Activated CD8-positive, alpha-beta memory T cell treated with anti-CD3 and anti-CD28 coated beads, Interleukin-2, amount 50 U/mL, for 4 hours (primary cell): ENCODE measurements around the gene ACADS.

Experiments used
- DNase-seq: peaks from one replicate; pipeline ENCODE4 v3.0.0-alpha.2; 2020

ACADS gene

GRCh38 chr12:120758798-120759590, 33.4 kb downstream of the ACADS start:
- DNase-seq: no peak

DNA sequence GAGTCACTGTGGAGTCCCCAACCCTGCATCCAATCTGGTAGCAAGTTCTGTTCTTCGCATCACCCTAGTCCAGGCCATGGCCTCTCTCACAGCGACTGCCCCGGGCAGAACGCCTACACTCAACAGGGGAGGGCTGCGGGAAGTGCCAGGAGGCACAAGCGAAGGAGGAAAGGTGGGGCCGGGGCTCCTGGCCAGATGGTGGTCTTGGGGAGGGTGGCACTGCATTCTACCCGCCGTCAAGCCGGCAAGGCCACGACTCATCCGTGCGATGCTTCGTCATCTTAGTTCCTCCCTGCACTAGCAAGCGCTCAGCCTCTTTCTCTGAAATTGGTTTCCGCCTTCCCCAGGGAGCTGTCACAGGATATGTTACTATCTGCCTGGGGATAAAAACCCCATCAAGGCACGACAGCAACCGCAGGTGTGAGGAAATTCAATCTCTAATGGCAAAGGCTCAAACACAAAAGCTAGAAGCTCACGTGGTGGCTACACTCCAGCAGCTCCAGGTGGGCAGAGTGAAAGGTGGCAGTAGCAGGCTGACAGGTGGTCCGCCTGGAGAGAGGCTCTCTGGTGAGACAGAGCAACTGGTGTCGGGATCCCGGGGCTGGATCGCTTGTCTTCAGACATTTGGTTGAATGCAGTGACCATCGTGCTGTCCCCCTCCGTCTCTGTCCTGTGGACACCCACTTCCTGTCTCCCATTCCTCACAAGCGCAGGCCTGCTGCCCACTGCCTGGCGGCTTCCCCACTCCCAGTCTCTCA, 34.1 kb downstream of the ACADS start:
- no peak for DNase-seq

DNA sequence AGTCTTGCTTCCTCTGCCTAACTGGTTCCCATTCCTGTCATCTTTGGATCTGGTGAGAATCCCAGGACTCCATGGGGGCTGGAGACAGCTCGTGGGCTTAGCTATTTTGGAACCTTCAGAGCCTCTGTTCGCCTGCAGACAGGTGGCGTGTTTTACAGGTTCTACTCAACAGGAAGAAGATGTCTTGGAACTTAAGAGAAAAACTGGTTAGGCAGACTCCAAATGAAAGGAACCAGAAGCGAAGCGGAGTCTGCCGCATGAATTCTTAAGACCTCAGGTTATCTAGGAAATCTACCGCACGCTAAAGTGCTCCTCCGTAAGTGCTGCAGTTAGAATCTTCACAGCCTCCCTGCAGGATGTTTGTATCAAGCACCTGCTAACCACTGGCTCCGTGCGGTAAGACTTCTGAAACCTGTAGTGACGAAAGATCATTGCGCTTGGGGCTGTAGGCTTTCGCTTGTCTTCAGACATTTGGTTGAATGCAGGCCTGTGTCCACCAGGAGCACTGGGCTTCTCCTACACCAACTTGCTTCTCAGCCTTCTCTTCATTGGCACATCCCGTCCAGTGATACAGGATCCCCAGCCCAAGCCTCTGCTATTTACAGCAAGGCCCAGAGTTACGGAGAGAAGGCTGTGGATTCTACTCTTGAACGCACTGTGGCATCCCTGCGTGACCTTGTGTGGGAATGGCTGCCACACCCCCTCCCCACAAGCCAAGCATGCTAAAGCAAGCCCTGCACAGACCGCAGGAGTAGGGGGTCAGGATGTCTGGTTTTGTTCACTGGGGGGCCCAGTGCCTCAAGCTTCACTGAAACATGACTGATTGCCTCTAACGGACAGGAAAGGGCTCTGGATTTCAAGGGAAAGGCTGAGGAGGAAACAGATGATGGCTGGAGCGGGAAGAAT, 35.0 kb downstream of the ACADS start:
- no peak for DNase-seq

DNA sequence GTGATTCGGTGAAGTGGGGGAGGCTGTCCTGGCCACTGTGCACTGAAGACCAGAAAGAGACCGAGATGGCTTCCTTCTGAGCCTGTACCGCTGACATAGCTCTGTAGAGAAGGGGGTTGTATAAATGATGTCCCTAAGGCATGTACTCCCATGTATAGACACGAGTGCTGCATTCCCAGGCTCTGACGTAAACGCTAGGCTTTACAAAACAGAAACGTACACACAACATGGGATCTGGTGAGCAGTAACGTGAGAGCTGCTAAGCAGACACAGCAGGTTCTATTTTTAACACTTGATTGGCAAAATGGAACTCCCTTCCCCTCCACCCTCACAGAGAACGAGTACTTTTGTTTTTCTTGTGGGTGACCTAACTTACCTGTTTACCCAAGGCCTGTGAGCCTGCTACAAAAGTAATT, 35.9 kb downstream of the ACADS start:
- DNase-seq: no peak

- no peak for DNase-seq
Observed at GRCh38 chr12:120762086-120762485, 36.5 kb downstream of the ACADS start.

DNA sequence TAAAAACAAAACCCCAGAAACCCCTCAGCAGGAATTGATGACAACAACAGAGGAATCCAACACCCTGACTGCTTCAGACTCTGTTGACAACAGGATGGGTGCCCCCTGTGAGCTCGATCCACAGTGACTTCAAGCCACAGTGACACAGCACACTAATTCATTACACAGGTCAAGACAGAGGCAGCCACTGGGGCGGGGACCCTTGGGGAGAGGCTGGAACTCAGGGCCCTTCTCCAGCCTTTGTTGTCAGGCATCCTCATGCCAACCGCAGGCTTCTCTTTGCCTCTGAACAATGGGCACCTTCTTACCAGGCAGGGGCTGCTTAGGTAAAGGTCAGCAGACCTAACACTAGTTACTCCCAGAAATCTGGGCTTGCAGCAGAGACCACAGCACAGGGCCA, 37.6 kb downstream of the ACADS start:
- no peak for DNase-seq

DNA sequence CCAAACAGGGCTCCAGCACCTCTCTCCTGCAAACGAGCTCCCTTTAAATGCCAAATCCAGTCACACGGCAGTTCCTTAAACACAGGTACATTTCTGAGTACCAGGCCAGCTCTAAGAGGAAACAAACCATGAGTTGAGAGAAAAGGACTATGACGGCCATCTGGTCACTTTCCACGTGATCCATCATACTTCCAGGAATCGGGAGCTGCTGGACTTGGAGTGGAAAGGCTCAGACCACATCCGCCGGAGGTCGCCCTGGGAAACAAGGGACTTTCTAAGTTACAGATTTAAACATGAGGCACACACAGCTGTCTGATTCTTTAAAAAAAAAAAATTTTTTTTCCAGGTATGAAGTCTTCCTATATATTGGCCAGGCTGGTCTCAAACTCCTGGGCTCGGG, 39.2 kb downstream of the ACADS start:
- DNase-seq: no peak

- no peak for DNase-seq
Observed at GRCh38 chr12:120766566-120766965, 40.9 kb downstream of the ACADS start.

DNA sequence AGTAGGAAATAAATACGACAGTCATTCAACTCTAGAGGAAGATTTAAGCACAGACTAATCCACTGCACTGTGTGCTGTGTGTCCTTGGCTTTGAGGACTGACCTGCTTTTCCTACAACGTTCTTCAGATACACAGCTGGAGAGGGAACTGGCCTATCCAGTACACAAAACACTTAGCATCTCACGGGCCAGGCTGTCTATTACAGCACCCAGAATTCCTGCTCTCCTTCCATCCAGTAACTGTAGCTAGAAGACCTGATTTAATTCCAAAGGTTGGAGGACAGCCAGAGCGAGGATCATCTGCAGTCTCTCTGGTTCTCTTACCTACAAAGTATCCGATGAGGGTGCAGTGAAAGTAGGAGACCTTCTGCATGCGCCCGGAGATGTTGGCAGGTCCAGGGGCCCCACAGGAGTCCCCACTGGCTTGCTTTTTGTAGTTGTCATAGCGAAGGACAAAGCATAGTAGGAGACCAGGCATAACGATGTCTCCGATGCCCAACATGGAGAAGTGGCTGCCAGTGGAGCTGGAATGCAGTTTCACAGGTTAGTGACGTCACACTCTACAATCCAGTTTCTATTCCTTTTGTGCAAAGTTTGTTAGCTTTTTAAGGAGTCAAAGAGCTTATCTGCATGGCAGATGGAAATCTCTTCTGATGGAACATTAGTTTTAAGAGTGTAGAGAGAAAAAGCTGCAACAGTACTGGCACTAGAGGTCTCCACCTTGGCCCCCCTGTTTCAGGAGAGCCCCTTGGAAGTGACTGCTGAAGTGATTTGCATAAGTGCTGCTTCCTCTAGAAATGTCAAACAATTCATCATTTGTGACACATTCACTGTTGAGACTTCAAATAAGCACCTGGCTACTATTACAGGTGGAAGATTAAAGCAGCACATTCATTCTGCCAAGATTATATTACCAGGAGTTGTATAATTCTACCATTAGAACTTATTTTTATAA, 41.7 kb downstream of the ACADS start:
- DNase-seq: no peak

DNA sequence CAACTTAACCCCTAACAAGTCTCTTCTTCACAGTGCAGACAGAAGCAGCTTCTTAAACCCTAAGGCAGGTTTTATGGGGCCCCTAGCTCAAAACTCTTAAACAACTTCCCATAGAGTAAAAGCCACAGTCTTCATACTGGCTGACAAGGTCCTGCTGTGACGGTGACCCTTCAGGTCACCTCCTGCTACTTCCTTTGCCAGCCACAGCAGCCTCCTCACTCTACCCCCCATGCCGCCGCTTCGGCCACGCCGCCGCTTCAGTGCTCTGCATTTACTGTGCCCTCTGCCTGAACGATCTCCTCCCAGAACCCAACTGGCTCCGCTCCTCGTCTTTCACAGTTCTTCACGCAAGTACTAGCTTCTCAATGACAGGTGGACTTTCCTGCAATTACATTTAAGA, 45.5 kb downstream of the ACADS start:
- no peak for DNase-seq

- DNase-seq: no peak
Observed at GRCh38 chr12:120774169-120774916, 48.7 kb downstream of the ACADS start.

- DNase-seq: no peak
Observed at GRCh38 chr12:120775862-120776552, 50.4 kb downstream of the ACADS start.

DNA sequence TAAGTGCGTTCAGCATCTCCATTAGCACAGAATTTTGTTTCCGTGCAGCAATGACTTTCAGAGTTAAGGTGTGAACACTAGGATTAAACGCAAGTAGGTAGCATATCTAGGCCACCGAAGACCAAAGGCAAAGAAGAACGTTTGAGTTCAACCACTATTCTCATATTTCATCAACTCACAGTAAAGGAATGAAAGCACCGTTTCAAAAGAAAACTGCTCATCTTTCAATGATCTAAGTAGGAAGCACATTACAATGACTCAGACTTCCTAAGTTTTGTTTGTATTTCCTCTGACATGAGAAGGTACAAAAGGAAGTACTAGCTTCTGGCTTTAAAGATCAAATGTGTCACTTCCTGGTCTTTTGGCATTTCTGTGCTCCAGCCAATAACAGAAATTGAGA, 57.6 kb downstream of the ACADS start:
- no peak for DNase-seq

GRCh38 chr12:120784804-120785203, 59.2 kb downstream of the ACADS start:
- no peak for DNase-seq

- DNase-seq: no peak
Observed at GRCh38 chr12:120787889-120788288, 62.3 kb downstream of the ACADS start.
